Esophagus muscularis mucosa (tissue), 4 donors: ENCODE results near the gene CACHD1. TPM values are rescaled to one million over a fixed set of nuclear protein-coding genes. Genes with fewer than 3 reads are reported as not detected.
"Not testable (repeated sequence)": the region's sequence is repeated elsewhere in the genome, so short reads cannot be mapped to it uniquely, and the experiment has no call there.

Experiments
- DNase-seq: peaks from one replicate; pipeline ENCODE4 v3.0.0-alpha.2; 2017; ENCODE audit errors: extremely low spot score
- H3K27ac ChIP-seq, 4 donors: fragments of 200-600 bp; sonication (generic); replicated peaks in 1 of 4; 1 replicate in 3 of 4; 2 replicates in 1 of 4; pipeline ENCODE4 v1.5.1; 2016 to 2019; ENCODE audit warnings: mild to moderate bottlenecking in 1 of 4
- H3K27me3 ChIP-seq, 4 donors: fragments of 200-600 bp; sonication (generic); one replicate each; pipeline versions ENCODE4 v1.5.1 to v1.6.0; 2016 to 2019
- H3K36me3 ChIP-seq, 4 donors: fragments of 200-600 bp; sonication (generic); one replicate each; pipeline ENCODE4 v1.5.1; 2016 to 2019
- H3K4me1 ChIP-seq, 4 donors: fragments of 200-600 bp; sonication (generic); one replicate each; pipeline ENCODE4 v1.5.1; 2016 to 2019
- H3K4me3 ChIP-seq, 4 donors: fragments of 200-600 bp; sonication (generic); 1 replicate in 2 of 4; 2 replicates in 2 of 4; pipeline ENCODE4 v1.5.1; 2016 to 2019; ENCODE audit warnings: mild to moderate bottlenecking in 4 of 4, moderate library complexity in 1 of 4
- H3K9me3 ChIP-seq, 4 donors: fragments of 200-600 bp; sonication (generic); 1 replicate in 3 of 4; 2 replicates in 1 of 4; pipeline ENCODE4 v1.5.1; 2016 to 2019
- EP300 ChIP-seq: sonication (generic); formaldehyde crosslinking; IDR thresholded peaks from one replicate; pipeline ENCODE4 v1.6.1; 2017; ENCODE audit warnings: antibody characterized with exemption
- POLR2A ChIP-seq: fragments of 450-650 bp; IDR thresholded peaks from one replicate; pipeline ENCODE4 v1.6.1; 2017; ENCODE audit warnings: antibody characterized with exemption, moderate library complexity, mild to moderate bottlenecking, low read depth
- POLR2AphosphoS5 ChIP-seq, 2 donors: sonication (generic); formaldehyde crosslinking; IDR thresholded peaks; one replicate each; pipeline ENCODE4 v1.6.1; 2017; ENCODE audit warnings: antibody characterized with exemption in 2 of 2
- WGBS: methylation state at CpG from one replicate; pipeline ENCODE4 v1.1.5; 2018; 5-methylcytosine and 5-hydroxymethylcytosine counted together
- intact Hi-C: fragments of 100-400 bp; cut with DNase I; formaldehyde crosslinking; loops from one replicate; pipeline ENCODE4 v1.15.1; 2023
- small RNA-seq, 3 donors: library from RNA; depleted of rRNA; stranded (forward); fragments of <200 nt; gene quantifications; one replicate each; pipeline ENCODE3, GENCODE V24; 2016
- total RNA-seq, 4 donors: library from RNA; depleted of rRNA; stranded (reverse); fragments of >200 nt; gene quantifications; one replicate each; pipeline versions ENCODE4 v1.1.0 to v1.2.1, GENCODE V29; 2016
- TF ChIP-seq, protein P1 (sequence below), 3 experiments: fragments of 200-600 bp in 2 of 3; fragments of 450-650 bp in 1 of 3; sonication (generic) in 2 of 3; IDR thresholded peaks; one replicate each; pipeline ENCODE4 v1.5.1; 2017 to 2019; ENCODE audit warnings: antibody characterized with exemption in 3 of 3, mild to moderate bottlenecking in 2 of 3, moderate library complexity in 1 of 3

The CACHD1 gene
- total RNA-seq, 4 donors from 2014 or later: 6.6 to 10.7 (median 10.1) TPM

DNA sequence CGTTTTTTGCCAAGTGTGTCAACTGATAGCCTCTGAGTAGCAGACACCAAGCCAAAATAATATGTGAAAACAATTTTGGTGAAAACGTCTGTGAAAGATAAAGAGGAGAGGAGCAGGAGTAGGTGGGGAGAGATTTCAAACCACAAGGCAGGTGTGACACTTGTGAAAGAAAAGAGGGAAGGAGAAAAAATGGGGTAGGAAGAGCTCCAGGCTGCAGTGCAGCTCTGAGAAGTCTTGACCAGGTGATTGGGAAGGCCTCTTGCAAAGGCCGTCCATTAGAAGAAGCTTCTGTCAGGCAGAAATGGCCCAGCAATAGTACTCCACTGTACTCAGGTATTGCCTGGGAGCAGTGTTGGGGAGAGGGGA lies 264.3 kb downstream of the CACHD1 start:
- no peaks in the 10 kb centered on the region for H3K9me3 ChIP-seq
- H3K4me3 ChIP-seq: no peak overlapping the region
- H3K27me3 ChIP-seq: no peaks in the 10 kb centered on the region
- H3K4me1 ChIP-seq: no peaks in the 10 kb centered on the region
- WGBS: 50% methylated on average over 3 of the region's 3 CpGs
- intact Hi-C loops: no loop called here
- H3K27ac ChIP-seq: no peak overlapping the region
- no peak for DNase-seq
- H3K36me3 ChIP-seq: no peaks in the 10 kb centered on the region
- TF ChIP-seq, protein P1, sequence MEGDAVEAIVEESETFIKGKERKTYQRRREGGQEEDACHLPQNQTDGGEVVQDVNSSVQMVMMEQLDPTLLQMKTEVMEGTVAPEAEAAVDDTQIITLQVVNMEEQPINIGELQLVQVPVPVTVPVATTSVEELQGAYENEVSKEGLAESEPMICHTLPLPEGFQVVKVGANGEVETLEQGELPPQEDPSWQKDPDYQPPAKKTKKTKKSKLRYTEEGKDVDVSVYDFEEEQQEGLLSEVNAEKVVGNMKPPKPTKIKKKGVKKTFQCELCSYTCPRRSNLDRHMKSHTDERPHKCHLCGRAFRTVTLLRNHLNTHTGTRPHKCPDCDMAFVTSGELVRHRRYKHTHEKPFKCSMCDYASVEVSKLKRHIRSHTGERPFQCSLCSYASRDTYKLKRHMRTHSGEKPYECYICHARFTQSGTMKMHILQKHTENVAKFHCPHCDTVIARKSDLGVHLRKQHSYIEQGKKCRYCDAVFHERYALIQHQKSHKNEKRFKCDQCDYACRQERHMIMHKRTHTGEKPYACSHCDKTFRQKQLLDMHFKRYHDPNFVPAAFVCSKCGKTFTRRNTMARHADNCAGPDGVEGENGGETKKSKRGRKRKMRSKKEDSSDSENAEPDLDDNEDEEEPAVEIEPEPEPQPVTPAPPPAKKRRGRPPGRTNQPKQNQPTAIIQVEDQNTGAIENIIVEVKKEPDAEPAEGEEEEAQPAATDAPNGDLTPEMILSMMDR (IDR thresholded peaks at IDR 0.05): no peak
- TF ChIP-seq POLR2A: no peak
- TF ChIP-seq POLR2AphosphoS5 (IDR thresholded peaks at IDR 0.05): no peak
- TF ChIP-seq EP300: no peak

DNA sequence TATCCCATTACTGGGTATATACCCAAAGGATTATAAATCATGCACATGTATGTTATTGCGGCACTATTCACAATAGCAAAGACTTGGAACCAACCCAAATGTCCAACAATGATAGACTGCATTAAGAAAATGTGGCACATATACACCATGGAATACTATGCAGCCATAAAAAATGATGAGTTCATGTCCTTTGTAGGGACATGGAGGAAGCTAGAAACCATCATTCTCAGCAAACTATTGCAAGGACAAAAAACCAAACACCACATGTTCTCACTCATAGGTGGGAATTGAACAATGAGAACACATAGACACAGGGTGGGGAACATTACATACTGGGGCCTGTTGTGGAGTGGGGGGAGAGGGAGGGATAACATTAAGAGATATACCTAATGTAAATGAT lies 270.8 kb downstream of the CACHD1 start:
- DNase-seq, H3K4me3 ChIP-seq, H3K9me3 ChIP-seq, H3K27ac ChIP-seq, H3K36me3 ChIP-seq, H3K4me1 ChIP-seq, H3K27me3 ChIP-seq: not testable (repeated sequence)
- intact Hi-C loops: loop anchor here (5.0 to 10.0 kb wide), 2 partner anchors 43 to 224 kb away; partner anchors contain the start of gene JAK1
- 92% methylated on average over 1 of the region's 1 CpG for WGBS

Small RNA genes lying within 50 kb of the gene (small RNA-seq; reads per million reads assigned to genes)
- gene MIR4794: 0 reads per million in 3 donors
